ENCODE data around the gene PACSIN1.
A peak's percentile ranks its signal among the peaks of the same experiment; 100 is the strongest.

The PACSIN1 gene, protein sequence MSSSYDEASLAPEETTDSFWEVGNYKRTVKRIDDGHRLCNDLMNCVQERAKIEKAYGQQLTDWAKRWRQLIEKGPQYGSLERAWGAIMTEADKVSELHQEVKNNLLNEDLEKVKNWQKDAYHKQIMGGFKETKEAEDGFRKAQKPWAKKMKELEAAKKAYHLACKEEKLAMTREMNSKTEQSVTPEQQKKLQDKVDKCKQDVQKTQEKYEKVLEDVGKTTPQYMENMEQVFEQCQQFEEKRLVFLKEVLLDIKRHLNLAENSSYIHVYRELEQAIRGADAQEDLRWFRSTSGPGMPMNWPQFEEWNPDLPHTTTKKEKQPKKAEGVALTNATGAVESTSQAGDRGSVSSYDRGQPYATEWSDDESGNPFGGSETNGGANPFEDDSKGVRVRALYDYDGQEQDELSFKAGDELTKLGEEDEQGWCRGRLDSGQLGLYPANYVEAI

DNA sequence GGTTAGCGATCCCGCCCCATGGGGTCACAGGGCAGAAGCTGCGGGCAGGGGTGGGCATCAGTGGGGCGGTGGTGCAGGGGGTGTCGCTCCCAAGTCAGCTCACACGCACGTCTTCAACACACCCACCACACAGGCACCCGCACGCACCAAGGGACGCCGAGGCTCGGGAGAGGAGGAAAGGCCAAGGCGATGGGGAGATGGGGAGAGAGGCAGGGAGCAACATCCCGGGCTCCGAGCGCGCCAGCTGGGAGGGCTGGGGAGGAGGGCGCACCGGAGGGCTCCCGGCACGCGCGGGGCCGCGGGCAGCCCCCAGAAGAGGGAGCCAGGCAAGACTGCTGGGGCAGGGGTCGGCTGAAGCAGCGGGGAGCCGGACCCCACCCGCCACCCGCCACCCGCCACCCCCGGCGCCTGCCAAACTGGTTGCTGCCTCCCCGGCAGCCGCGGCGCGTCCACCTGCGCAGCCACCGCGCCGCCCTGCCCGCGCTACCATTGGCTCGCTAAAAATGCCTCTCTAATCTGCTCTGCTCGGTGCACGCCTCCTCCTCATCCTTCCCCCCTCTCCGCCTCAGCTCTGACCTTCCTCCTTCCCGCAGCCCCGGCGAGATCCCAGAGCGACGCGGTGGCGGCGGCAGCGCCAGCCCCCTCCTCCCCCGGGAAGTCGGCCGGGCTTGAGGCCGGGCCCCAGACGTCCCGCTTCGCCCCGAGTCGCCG lies at the start of gene PACSIN1:
PACSIN1 (plus strand) TSS at position 546 of the 711 bp plus-strand sequence. CDS start 60,230 bp downstream, outside the sequence.
- peak; percentile 10 for DNase-seq (ENCODE audit: low read depth)

DNA sequence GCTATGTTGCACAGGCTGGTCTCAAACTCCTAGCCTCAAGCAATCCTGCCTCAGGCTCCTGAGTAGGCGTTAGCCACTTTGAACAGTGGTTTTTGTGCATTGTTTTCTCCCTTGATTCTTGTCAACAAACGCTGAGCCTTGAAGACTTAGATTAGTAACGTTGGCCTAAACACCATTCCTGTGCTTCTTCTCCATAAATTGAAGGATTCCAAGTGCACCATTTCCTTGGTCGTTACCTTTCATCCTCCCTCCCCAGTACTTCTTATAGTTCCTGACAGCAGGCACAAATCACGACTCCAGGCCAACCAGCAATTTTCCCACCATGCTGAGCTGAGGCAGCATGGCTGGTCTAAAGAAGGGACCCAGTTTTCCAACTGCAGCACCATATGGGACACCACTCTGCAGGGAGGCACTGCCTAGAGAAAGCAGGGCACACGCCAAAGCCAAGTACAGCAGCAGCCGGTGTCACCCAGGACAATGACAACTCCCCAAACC lies 49.0 kb upstream of the PACSIN1 start:
- DNase-seq (ENCODE audit: low read depth), result no peak

DNA sequence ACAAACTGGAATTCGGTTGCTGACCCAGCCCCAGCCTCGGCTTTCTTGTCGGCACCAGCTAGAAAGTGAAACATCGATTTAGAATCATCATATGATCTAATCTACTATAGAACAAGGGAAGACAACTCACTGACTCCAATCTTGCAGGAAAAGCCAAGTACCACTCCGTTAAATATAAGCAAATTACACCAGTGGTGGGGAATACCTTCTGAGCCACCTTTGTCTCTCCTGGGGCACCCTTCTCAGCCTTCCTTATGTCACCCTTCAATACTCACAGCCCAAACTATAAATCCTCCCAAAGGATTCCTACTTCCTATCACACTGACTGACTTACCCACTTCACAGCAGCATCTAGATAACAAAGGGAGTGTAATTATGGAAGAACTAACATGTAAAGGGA lies 47.5 kb upstream of the PACSIN1 start:
- DNase-seq (ENCODE audit: low read depth), result no peak

DNA sequence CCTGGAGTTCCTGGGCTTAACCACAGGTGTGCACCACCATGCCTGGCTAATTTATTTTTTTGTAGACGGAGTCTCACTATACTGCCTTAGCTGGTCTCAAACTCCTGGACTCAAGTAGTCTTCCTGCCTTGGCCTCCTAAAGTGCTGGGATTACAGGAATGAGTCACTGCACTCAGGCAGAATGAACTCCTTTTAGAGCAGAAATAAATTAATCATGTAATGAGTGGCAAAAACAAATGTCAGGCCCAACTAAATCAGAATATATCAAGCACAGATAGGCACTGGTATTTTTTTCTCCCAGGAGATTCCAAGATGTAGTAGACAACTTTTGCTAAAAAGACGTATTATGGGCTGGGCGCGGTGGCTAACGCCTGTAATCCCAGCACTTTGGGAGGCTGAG lies 42.6 kb upstream of the PACSIN1 start:
- no peak for DNase-seq (ENCODE audit: low read depth)

DNA sequence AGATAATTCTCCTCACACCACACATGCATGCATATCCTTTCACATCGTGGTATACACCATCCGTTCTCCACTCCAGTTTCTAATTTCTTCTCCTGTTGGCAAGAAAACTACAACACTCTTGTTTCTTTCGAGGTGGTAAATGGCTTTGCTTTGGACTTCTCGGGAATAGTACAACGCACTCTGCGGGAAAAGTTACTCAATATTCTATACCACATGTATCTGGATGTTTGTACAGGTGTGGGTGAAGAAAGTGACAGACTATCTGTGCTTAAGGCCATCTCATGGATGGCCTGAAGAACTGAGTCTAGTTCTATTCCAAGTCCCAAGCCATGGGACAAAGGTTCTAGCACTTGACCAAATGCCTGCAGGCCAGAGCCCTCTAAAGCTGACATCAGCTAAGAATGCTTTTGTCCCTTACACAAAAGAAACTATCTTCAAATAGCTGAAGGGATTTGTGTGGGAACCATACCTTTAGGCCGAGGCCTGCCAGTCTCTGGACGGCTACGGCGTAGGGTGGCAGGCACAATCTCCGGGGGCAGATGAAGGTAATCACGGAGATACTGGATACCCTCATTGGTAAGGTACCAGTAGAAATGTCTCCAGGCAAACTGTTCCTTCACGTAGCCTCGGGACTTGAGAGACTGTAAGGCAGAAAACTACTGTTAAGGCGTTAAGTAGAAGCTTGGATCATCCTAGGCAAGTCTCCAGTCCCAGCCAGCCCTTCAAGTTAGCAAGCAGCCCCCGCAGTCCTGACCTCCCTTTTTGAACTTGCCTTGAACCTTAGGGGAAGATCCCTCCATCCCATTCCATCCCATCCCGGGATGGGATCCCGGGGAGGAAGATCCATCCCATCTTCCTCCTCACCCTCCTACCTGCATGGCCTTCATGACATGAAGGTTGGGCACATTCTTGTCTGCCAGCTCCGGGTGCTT lies 41.4 kb upstream of the PACSIN1 start:
- no peak for DNase-seq (ENCODE audit: low read depth)

DNA sequence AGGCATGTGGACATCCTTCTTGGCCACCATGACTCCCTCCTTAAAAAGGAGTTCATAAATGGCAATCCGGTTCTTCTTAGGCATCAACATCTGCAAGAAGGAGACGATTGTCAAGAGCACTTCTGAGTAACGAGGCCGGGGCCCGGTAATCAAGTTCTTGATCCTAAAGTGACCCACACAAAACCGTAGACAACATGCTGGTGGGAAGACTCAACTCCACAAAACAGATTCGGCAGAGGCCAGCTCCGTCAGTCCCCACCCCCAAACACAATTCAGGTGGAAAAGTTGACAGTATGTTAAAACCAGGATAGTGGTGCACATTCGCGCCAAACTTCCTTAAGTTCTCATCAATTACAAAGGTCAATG lies 40.8 kb upstream of the PACSIN1 start:
- DNase-seq (ENCODE audit: low read depth), result no peak

DNA sequence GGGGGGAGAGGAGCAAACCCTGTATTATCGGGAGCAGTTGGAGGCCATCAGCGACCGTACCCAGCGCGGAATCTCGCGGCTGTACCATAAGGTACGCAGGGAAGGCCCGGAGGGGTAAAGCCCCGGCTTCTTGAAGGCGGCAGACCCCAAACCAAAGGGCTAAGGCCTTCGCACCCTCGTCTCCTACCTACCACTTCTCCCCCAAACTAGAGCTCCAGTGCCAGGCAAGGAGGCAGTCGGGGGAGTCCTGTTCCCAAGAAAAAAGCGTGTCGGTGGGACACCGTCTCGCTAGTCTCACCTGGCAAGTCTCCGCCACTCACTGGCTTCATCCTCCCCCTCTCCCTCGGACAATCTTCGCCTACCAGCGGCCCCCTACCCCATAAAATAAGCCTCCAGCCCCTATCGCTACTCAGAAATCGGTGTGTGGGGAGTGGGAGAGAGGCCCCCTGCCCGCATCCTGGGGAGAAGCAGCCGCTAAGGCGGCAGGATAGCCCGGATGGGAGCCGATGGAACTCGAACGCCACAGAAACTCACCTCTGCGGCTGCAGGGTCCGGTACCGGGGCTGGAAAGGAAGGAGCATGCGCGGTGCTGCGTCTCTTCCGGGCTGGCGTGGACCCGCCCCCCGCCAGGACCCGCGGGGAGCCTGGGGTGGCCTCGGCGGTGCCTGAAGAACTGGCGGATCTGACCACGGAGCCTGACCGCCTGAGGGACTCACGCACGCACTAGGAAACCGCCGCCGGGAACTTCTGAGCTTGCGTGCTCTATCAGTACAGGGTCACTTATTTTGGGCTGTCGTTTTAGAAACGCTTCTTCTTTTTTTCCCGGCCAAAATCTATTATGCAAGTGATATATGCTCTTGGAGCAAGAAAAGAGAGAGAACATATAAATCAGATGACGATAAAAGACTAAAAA lies 40.1 kb upstream of the PACSIN1 start, which contains the start of gene RPS10:
RPS10 (minus strand) TSS at position 572 of the 913 bp plus-strand sequence. CDS start 848 bp downstream, outside the sequence.
- peak; percentile 93 for DNase-seq (ENCODE audit: low read depth)

DNA sequence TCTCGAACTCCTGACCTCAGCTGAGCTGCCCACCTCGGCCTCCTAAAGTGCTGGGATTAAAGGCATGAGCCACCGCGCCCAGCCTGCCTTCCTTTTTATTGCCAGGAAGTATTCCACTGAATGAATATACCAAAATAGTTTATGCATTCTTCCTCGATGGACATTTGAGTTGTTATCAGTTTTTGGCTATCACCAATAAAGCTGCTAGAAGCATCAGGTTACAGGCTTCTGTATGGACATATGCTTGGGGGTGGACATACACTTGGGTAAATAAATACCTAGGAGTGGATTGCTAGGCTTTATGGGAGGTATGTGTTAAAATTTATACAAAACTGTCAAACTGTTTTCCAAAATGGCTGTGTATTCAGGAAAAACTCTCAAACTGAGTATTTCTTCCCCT lies 30.0 kb upstream of the PACSIN1 start:
- no peak for DNase-seq (ENCODE audit: low read depth)

DNA sequence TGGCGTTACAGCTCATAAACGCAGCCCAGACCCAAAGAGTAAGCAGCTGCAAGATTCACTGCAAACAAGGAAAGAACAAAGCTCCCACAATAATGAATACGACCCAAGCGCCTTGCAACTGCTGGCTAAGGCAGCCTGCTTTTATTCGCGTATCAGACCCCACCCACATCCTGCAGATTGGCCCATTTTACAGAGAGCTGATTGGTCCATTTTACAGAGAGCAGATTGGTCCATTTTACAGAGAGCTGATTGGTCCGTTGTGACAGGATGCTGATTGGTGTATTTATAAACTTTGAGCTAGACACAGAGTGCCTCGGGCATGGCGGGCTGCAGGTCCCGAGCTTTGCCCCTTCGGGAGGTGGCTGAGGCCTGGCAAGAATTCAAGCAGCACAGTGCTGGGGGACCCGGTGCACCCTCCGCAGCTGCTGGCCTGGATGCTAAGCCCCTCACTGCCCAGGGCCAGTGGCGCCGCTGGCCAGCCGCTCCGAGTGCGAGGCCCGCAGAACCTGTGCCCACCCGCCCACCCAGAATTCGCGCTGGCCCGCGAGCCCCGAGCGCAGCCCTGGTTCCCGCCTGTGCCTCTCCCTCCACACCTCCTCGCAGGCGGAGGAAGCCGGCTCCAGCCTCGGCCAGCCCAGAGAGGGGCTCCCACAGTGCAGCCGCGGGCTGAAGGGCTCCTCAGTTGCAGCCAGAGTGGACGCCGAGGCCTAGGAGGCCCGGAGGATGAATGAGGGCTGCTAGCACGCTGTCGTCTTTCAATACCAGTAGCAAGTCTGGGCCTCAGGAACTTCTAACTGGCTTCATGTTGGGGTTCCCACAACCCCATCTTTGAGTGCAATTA lies 28.9 kb upstream of the PACSIN1 start:
- DNase-seq (ENCODE audit: low read depth), result no peak

DNA sequence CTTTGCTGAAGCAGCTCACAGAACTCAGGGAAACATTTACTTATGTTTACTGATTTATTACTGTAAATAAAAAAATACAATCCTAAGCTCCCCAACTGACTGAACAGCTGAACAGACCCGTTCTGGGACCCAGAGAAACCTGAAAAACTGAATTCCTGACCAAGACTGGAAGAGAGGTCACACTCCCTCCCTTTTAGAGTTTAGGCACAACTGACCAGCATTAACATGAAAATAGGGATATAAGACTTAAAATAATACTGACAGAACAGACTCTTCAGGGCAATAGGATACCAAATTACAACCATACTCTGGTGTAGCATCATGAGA lies 28.3 kb upstream of the PACSIN1 start:
- DNase-seq (ENCODE audit: low read depth), result no peak

DNA sequence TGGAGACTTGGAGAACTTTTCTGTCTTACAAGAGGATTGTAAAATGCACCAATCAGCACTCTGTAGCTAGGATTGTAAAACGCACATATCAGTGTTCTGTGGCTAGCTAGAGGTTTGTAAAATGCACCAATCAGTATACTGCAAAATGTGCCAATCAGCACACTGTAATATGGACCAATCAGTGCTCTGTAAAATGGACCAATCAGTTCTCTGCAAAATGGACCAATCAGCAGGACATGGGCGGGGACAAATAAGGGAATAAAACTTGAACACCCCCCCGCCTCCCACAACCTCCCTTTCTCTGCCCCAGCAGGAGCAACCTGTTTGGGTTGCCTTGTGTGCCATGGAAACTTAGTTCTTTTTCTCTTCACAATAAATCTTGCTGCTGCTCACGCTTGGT lies 27.2 kb upstream of the PACSIN1 start:
- no peak for DNase-seq (ENCODE audit: low read depth)

DNA sequence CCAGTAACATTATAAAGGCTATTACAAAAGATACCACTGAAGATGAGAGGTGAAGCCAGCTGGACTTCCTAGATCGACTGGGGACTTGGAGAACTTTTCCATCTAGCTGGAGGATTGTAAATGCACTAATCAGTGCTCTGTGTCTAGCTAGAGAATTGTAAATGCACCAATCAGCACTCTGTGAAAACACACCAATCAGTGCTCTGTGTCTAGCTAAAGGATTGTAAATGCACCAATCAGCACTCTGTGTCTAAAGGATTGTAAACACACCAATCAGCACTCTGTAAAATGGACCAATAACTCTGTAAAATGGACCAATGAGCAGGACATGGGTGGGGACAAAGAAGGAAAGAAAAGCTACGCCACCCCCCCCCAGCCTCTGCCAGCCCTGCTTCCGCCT lies 26.4 kb upstream of the PACSIN1 start:
- DNase-seq (ENCODE audit: low read depth), result no peak

DNA sequence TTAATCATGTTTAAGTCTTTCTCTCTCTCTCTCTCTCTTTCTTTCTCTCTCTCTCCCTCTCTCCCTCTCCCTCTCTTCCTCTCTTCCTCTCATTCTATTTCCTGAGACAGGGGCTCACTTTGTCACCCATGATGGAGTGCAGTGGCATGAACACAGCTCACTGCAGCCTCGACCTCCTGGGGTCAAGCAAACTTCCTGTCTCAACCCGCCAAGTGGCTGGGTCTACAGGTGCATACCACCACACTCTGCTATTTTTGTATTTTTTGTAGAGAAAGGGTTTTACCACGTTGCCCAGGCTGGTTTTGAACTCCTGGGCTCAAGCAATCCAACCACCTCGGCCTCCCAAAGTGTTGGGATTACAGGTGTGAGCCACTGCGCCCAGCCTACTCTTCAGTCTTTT lies 24.4 kb upstream of the PACSIN1 start:
- DNase-seq (ENCODE audit: low read depth), result no peak

DNA sequence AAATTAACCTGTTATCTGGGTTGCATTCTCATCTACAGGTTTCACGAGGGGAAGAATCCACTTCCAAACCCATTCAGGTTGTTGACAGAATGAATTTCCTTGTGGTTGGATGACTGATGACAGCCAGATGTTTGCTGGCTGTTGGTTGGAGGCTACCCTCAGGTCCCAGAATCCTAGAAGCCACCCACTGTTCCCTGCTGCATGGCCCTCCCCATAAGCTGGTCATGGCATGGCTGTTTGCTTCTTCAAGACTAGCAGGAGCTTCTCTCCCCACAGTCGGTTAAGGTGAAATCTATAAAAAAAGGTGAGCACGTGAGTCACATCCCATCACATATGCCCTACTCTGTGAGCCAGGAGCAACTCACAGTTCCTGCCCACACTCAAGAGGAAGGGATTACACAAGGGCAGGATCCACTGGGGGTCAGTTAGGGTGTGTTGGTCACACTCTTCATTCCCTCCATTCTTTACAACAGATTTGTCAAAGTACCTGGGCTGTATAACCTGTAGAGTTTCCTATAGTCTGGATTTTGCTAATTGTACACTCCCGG lies 20.5 kb upstream of the PACSIN1 start:
- DNase-seq (ENCODE audit: low read depth), result no peak

DNA sequence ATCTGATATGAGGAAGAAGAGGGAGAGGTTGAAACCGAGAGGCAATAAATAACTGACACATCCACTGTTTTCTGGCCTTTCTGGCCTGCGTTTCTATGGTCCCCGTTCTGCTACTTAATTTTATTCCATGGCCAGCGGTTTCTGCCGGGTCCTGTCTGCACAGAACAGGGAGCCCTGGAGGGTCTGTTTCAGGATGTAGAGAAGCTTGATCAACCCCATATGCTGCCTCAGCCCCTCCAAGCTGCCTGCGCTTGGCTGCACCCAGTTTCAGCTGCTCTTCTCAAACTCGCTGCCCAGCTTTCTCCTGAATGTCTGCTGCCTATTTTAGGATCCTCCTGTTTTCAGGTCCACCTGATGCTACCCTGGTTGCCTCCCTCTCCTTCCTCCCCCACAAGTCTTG lies 18.5 kb upstream of the PACSIN1 start:
- DNase-seq (ENCODE audit: low read depth), result no peak

DNA sequence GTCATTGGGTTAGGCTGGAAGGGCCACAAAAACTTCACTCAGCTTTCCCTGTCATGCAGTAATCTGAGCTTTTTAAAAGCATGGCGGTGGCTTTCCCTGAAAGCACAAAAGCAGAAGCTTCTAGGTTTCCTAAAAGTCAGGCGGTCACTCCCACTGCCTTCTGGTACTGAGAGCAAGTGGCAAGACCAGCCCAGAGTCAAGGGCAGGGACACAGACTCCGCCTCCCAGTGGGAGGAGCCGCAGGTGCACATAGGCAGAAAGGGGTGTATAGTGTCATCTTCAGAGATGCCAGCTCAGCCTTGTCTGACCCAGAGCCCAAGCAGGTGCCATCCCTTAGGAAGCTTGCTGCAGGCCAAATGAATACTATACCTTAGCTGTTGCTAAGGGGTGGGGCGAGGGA lies 18.0 kb upstream of the PACSIN1 start:
- DNase-seq (ENCODE audit: low read depth), result no peak

DNA sequence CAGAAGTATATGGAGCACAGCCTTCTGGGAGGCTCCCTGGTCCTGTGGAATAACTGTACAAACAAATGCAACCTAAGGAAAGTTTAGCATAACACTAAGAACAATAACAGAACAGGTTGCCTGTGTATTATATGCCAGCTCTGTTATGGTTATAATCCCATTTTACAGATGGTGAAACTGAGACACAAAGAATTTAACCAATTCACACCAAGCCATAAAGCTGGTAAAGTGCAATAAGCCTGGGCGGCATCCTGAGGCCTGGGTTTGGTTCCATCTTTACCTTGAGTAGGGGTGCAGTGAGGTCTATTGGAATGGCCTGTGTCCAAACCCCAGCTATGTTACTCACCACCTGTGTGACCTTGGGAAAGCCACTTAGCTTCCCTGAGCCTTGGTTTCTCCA lies 14.7 kb upstream of the PACSIN1 start:
- DNase-seq (ENCODE audit: low read depth), result no peak

DNA sequence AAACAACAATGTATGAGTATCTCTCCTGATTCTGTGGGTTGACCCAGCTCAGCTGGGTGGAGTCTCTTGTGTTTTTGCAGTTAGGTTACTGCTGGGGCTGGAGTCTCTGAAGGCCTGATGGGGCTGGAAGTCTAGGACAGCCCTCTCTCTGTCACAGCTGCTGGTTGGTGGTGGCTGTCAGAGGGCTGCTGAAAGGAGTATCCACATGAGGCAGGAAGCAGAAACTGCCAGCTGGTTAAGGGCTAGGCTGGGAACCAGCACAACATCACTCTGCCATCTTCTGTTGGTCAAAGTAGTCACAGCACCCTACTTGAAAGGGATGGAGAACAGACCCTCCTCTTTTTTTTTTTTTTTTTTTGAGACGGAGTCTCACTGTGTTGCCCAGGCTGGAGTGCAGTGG lies 10.0 kb upstream of the PACSIN1 start:
- DNase-seq (ENCODE audit: low read depth), result no peak

DNA sequence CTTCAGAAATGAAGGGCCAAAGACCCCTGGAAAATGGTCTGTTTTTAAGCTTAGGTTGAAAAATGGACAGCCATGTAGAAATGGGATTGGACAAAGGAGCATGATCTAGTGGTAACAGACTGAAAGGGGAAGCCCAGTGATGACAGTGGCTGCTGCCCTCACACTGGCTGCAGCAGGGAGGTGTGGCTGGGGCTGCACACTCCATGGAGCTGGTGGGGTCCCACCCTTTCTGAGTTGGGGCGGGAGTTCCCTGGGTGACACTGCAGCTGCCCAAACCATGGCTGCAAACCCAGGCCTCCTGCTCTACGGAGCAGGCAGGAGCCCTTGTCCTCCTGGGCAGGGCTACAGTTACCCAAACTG lies 8.5 kb upstream of the PACSIN1 start:
- no peak for DNase-seq (ENCODE audit: low read depth)

Data from activated T-cell treated with anti-CD3 and anti-CD28 coated beads for 48 hours (primary cell).